RWPE2 (cell line): ENCODE data around the gene PALD1.

Experiments
- ATAC-seq: fragments of 200-7000 bp; cut with Tn5 transposase; 3 replicates; pipeline ENCODE4 v1.9.1; 2021; ENCODE audit warnings: low read depth
- DNase-seq: peaks from one replicate; pipeline ENCODE4 v3.0.0-alpha.2; 2020; ENCODE audit warnings: low spot score
- H3K27ac ChIP-seq: fragments of 450-650 bp; 2 replicates; pipeline ENCODE4 v1.5.1; 2017; ENCODE audit warnings: mild to moderate bottlenecking; ENCODE audit not compliant: poor library complexity, severe bottlenecking
- H3K27me3 ChIP-seq: fragments of 250-450 bp; sonication (Bioruptor Pico); 2 replicates; pipeline ENCODE4 v1.5.1; 2021; ENCODE audit warnings: mild to moderate bottlenecking, moderate library complexity; ENCODE audit not compliant: insufficient read depth, poor library complexity, severe bottlenecking
- H3K36me3 ChIP-seq: fragments of 250-450 bp; sonication (Bioruptor Pico); 2 replicates; pipeline ENCODE4 v1.5.1; 2020; ENCODE audit warnings: low read depth, mild to moderate bottlenecking, moderate library complexity
- H3K4me1 ChIP-seq: fragments of 250-450 bp; sonication (Bioruptor Pico); 2 replicates; pipeline ENCODE4 v1.5.1; 2021; ENCODE audit warnings: mild to moderate bottlenecking, moderate library complexity; ENCODE audit not compliant: insufficient read depth, poor library complexity, severe bottlenecking
- H3K4me3 ChIP-seq: fragments of 250-450 bp; sonication (Bioruptor Pico); 2 replicates; pipeline ENCODE4 v1.5.1; 2021; ENCODE audit warnings: mild to moderate bottlenecking, moderate library complexity; ENCODE audit not compliant: severe bottlenecking
- H3K9me3 ChIP-seq: fragments of 250-450 bp; sonication (Bioruptor Pico); 2 replicates; pipeline ENCODE4 v1.5.1; 2021; ENCODE audit warnings: mild to moderate bottlenecking, moderate library complexity; ENCODE audit not compliant: severe bottlenecking
- CTCF ChIP-seq: fragments of 450-650 bp; IDR thresholded peaks from one replicate; pipeline ENCODE4 v1.5.1; 2017; ENCODE audit warnings: mild to moderate bottlenecking, moderate library complexity; ENCODE audit not compliant: poor library complexity, severe bottlenecking

Gene PALD1

GRCh38 chr10:70558295-70558694 lies 79.7 kb downstream of the PALD1 start:
- Histone ChIP-seq H3K27ac (no peak overlapping the region), H3K4me1 (no peaks in the 10 kb centered on the region), H3K27me3 (no peaks in the 10 kb centered on the region), H3K9me3 (no peaks in the 10 kb centered on the region), H3K36me3 (no peaks in the 10 kb centered on the region), H3K4me3 (no peak overlapping the region)
- no peak for ATAC-seq
- no peak for TF ChIP-seq CTCF
- DNase-seq = no peak

GRCh38 chr10:70558871-70559810 lies 80.6 kb downstream of the PALD1 start:
- Histone ChIP-seq H3K27ac (no peak overlapping the region), H3K36me3 (no peaks in the 10 kb centered on the region), H3K9me3 (no peaks in the 10 kb centered on the region), H3K4me1 (no peaks in the 10 kb centered on the region), H3K27me3 (no peaks in the 10 kb centered on the region), H3K4me3 (no peak overlapping the region)
- ATAC-seq (peak; percentile 52; the same call in 2 of the 3 replicates), DNase-seq (peak; percentile 46)
- peak; percentile 44 for TF ChIP-seq CTCF

- Histone ChIP-seq H3K36me3 (no peaks in the 10 kb centered on the region), H3K4me1 (no peaks in the 10 kb centered on the region), H3K9me3 (no peaks in the 10 kb centered on the region), H3K27ac (no peak overlapping the region), H3K4me3 (no peak overlapping the region), H3K27me3 (no peaks in the 10 kb centered on the region)
- ATAC-seq (no peak), DNase-seq (no peak)
- TF ChIP-seq CTCF = no peak
Measured at GRCh38 chr10:70559861-70560260, 81.3 kb downstream of the PALD1 start.

- no peaks in the 10 kb centered on the region for H3K27me3 ChIP-seq
- H3K9me3 ChIP-seq = no peaks in the 10 kb centered on the region
- DNase-seq (peak; percentile 25), ATAC-seq (no peak)
- no peaks in the 10 kb centered on the region for H3K4me1 ChIP-seq
- H3K36me3 ChIP-seq = no peaks in the 10 kb centered on the region
- TF ChIP-seq CTCF = no peak
- no peak overlapping the region for H3K27ac ChIP-seq
- H3K4me3 ChIP-seq = no peak overlapping the region
Measured at GRCh38 chr10:70560511-70560941, 82.0 kb downstream of the PALD1 start.

- no peak overlapping the region for H3K4me3 ChIP-seq
- H3K27ac ChIP-seq = no peak overlapping the region
- ATAC-seq (no peak), DNase-seq (peak; percentile 40)
- H3K9me3 ChIP-seq = no peaks in the 10 kb centered on the region
- no peak for TF ChIP-seq CTCF
- H3K27me3 ChIP-seq = no peaks in the 10 kb centered on the region
- H3K4me1 ChIP-seq = no peaks in the 10 kb centered on the region
- no peaks in the 10 kb centered on the region for H3K36me3 ChIP-seq
Measured at GRCh38 chr10:70561070-70561469, 82.5 kb downstream of the PALD1 start.
